Nephron progenitor cell (in vitro differentiated cells): Measurements from ENCODE around the gene PTGES3.

Experiments used
- DNase-seq: peaks from one replicate; pipeline ENCODE4 v3.0.0; 2021
- H3K27ac Mint-ChIP-seq: 2 replicates; pipeline ENCODE4 v1.8.0; 2021; ENCODE audit warnings: mild to moderate bottlenecking, moderate library complexity, mixed read lengths
- H3K27me3 Mint-ChIP-seq: 2 replicates; pipeline ENCODE4 v1.8.0; 2021; ENCODE audit warnings: mild to moderate bottlenecking, low read depth, mixed read lengths; ENCODE audit not compliant: poor library complexity
- H3K36me3 Mint-ChIP-seq: 2 replicates; pipeline ENCODE4 v1.8.0; 2021; ENCODE audit warnings: low read depth, mixed read lengths
- H3K4me1 Mint-ChIP-seq: 2 replicates; pipeline ENCODE4 v1.8.0; 2021; ENCODE audit warnings: mixed read lengths
- H3K4me3 Mint-ChIP-seq: 2 replicates; pipeline ENCODE4 v1.8.0; 2021; ENCODE audit warnings: mild to moderate bottlenecking, moderate library complexity, mixed read lengths
- H3K9me3 Mint-ChIP-seq: 2 replicates; pipeline ENCODE4 v1.8.0; 2021; ENCODE audit warnings: mild to moderate bottlenecking, moderate library complexity, mixed read lengths
- CTCF ChIP-seq: fragments of 200-600 bp; sonication (generic); IDR thresholded peaks from 2 replicates; pipeline ENCODE4 v1.5.0; 2021; ENCODE audit warnings: antibody characterized with exemption

The PTGES3 gene

DNA sequence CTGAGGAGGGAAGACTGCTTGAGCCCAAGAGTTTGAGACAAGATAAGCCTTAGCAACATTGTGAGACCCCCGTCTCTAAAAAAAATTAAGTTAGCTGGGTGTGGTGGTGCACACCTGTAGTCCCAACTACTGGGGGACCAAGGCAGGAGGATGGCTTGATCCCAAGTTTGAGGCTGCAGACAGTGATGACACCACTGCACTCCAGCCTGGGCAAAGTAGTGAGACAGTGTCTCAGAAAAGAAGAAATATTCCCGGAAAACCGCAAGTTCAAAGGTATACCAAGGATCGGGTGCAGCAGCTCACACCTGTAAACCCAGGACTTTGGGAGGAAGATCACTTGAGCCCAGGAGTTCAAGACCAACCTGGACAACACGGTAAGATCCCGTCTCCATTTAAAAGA, 5.8 kb downstream of the PTGES3 start:
- H3K9me3 Mint-ChIP-seq: peaks cover 18% of the 10 kb centered on the region
- no peak for TF ChIP-seq CTCF
- no peak for DNase-seq
- H3K4me1 Mint-ChIP-seq: peaks cover 25% of the 10 kb centered on the region
- no peak overlapping the region for H3K4me3 Mint-ChIP-seq
- no peak overlapping the region for H3K27ac Mint-ChIP-seq
- H3K36me3 Mint-ChIP-seq: peaks cover 70% of the 10 kb centered on the region
- no peaks in the 10 kb centered on the region for H3K27me3 Mint-ChIP-seq

DNA sequence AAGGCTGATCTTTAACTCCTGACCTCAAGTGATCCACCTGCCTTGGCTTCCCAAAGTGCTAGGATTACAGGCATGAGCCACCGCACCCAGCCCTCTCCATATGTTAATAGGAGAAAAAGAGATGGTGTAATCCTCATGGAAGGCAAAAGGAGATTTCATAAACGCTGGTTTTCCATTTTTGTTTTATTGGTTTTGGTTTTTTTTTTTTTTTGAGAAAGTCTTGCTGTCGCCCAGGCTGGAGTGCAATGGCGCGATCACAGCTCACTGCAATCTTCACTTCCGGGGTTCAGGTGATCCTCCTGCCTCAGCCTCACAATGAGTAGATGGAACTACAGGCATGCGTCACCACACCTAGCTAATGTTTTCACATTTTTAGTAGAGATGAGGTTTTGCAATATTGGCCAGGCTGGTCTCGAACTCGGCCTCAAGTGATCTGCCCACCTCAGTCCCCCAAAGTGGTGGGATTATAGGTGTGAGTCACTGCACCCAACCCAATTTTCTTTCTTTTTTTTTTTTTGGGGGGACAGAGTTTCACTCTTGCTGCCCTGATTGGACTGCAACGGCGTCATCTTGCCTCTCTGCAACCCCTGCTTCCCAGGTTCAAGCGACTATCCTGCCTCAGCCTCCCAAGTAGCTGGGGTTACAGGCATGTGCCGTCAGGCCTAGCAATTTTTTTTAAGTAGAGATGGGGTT, 8.1 kb downstream of the PTGES3 start:
- Mint-ChIP-seq H3K36me3 (peaks cover 84% of the 10 kb centered on the region), H3K4me1 (peaks cover 13% of the 10 kb centered on the region), H3K27ac (peak overlapping the region; percentile 32), H3K4me3 (no peak overlapping the region), H3K9me3 (peaks cover 18% of the 10 kb centered on the region), H3K27me3 (no peaks in the 10 kb centered on the region)
- TF ChIP-seq CTCF: no peak
- DNase-seq: no peak

GRCh38 chr12:56678852-56679251, 9.2 kb downstream of the PTGES3 start:
- H3K4me3 Mint-ChIP-seq: no peak overlapping the region
- DNase-seq: no peak
- H3K36me3 Mint-ChIP-seq: peaks cover 78% of the 10 kb centered on the region
- peak overlapping the region; percentile 92 for H3K27ac Mint-ChIP-seq
- peaks cover 2% of the 10 kb centered on the region for H3K4me1 Mint-ChIP-seq
- peaks cover 6% of the 10 kb centered on the region for H3K9me3 Mint-ChIP-seq
- TF ChIP-seq CTCF: no peak
- no peaks in the 10 kb centered on the region for H3K27me3 Mint-ChIP-seq

DNA sequence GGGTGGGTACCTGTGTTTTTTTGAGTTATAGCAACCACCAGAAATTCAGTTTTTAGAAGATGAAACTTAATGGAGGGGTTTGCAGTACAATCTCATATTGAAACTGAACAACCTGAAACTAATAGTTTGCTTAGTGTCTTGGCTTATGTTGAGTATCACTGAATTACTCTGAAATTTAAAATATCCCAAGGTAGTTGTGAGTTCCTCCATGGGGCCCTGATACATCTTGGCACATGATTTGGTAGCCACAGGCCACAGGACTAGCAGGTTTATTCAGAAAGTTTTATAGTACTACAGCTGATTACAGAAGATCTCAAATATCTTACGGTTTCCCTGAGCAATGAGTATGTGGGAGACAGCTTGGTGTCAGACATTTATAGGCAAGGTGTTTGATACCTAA, 10.4 kb downstream of the PTGES3 start:
- no peak overlapping the region for H3K4me3 Mint-ChIP-seq
- H3K4me1 Mint-ChIP-seq: no peaks in the 10 kb centered on the region
- H3K27ac Mint-ChIP-seq: peak overlapping the region; percentile 71
- no peak for TF ChIP-seq CTCF
- no peaks in the 10 kb centered on the region for H3K27me3 Mint-ChIP-seq
- peaks cover 76% of the 10 kb centered on the region for H3K36me3 Mint-ChIP-seq
- no peak for DNase-seq
- peaks cover under 1% of the 10 kb centered on the region for H3K9me3 Mint-ChIP-seq

- no peak overlapping the region for H3K27ac Mint-ChIP-seq
- H3K36me3 Mint-ChIP-seq: peaks cover 76% of the 10 kb centered on the region
- no peaks in the 10 kb centered on the region for H3K27me3 Mint-ChIP-seq
- no peak overlapping the region for H3K4me3 Mint-ChIP-seq
- DNase-seq: no peak
- TF ChIP-seq CTCF: no peak
- no peaks in the 10 kb centered on the region for H3K4me1 Mint-ChIP-seq
- H3K9me3 Mint-ChIP-seq: no peaks in the 10 kb centered on the region
These were observed 11.1 kb downstream of the PTGES3 start for GRCh38 chr12:56676851-56677580.
